ENCODE data around the gene KCTD21.

The KCTD21 gene

GRCh38 chr11:78218707-78219492 lies 30.5 kb upstream of the KCTD21 start:
- H3K36me3 ChIP-seq (ENCODE audit: low read length) = no peaks in the 10 kb centered on the region

GRCh38 chr11:78217650-78218541 lies 29.5 kb upstream of the KCTD21 start:
- Histone ChIP-seq H3K4me3 (ENCODE audit: insufficient read depth, low read length, poor library complexity, severe bottlenecking) (no peak overlapping the region), H3K27me3 (ENCODE audit: low read length) (no peaks in the 10 kb centered on the region), H3K9me3 (ENCODE audit: insufficient read depth, low read length) (no peaks in the 10 kb centered on the region), H3K9ac (ENCODE audit: low read length) (no peak overlapping the region), H3K4me2 (ENCODE audit: low read depth, low read length, poor library complexity, severe bottlenecking) (no peak overlapping the region), H2AFZ (ENCODE audit: low read depth, low read length, severe bottlenecking) (no peak overlapping the region), H3K27ac (ENCODE audit: low read depth, low read length) (no peak overlapping the region), H3K36me3 (ENCODE audit: low read length) (no peaks in the 10 kb centered on the region), H3F3A (ENCODE audit: insufficient read depth) (no peaks in the 10 kb centered on the region), H4K20me1 (ENCODE audit: low read depth, low read length) (no peaks in the 10 kb centered on the region), H3K79me2 (ENCODE audit: insufficient read depth, low read length) (no peaks in the 10 kb centered on the region), H3K9me2 (replicated peaks; ENCODE audit: insufficient read depth, low read length) (no peaks in the 10 kb centered on the region)
- TF ChIP-seq CTCF (IDR thresholded peaks at IDR 0.05; ENCODE audit: insufficient read depth, low read length, poor library complexity, severe bottlenecking) (no peak), EZH2phosphoT487 (conservative IDR thresholded peaks at IDR 0.05; ENCODE audit: low read length) (no peak)

More at GRCh38 chr11:78218707-78219492, 30.5 kb upstream of the KCTD21 start:
- Histone ChIP-seq H3K9me3 (ENCODE audit: insufficient read depth, low read length) (no peaks in the 10 kb centered on the region), H3K79me2 (ENCODE audit: insufficient read depth, low read length) (no peaks in the 10 kb centered on the region), H3K9ac (ENCODE audit: low read length) (no peak overlapping the region), H3K4me3 (ENCODE audit: insufficient read depth, low read length, poor library complexity, severe bottlenecking) (no peak overlapping the region), H3K27ac (ENCODE audit: low read depth, low read length) (no peak overlapping the region), H2AFZ (ENCODE audit: low read depth, low read length, severe bottlenecking) (no peak overlapping the region), H4K20me1 (ENCODE audit: low read depth, low read length) (no peaks in the 10 kb centered on the region), H3F3A (ENCODE audit: insufficient read depth) (no peaks in the 10 kb centered on the region), H3K27me3 (ENCODE audit: low read length) (no peaks in the 10 kb centered on the region), H3K4me2 (ENCODE audit: low read depth, low read length, poor library complexity, severe bottlenecking) (no peak overlapping the region), H3K9me2 (replicated peaks; ENCODE audit: insufficient read depth, low read length) (no peaks in the 10 kb centered on the region)
- no peak for TF ChIP-seq CTCF (IDR thresholded peaks at IDR 0.05; ENCODE audit: insufficient read depth, low read length, poor library complexity, severe bottlenecking)
- no peak for TF ChIP-seq EZH2phosphoT487 (conservative IDR thresholded peaks at IDR 0.05; ENCODE audit: low read length)

- Histone ChIP-seq H3K27me3 (ENCODE audit: low read length) (no peaks in the 10 kb centered on the region), H3K9ac (ENCODE audit: low read length) (no peak overlapping the region), H3K36me3 (ENCODE audit: low read length) (no peaks in the 10 kb centered on the region), H3F3A (ENCODE audit: insufficient read depth) (no peaks in the 10 kb centered on the region), H2AFZ (ENCODE audit: low read depth, low read length, severe bottlenecking) (no peak overlapping the region), H3K79me2 (ENCODE audit: insufficient read depth, low read length) (no peaks in the 10 kb centered on the region), H3K4me3 (ENCODE audit: insufficient read depth, low read length, poor library complexity, severe bottlenecking) (no peak overlapping the region), H4K20me1 (ENCODE audit: low read depth, low read length) (no peaks in the 10 kb centered on the region), H3K4me2 (ENCODE audit: low read depth, low read length, poor library complexity, severe bottlenecking) (no peak overlapping the region), H3K9me2 (replicated peaks; ENCODE audit: insufficient read depth, low read length) (no peaks in the 10 kb centered on the region), H3K9me3 (ENCODE audit: insufficient read depth, low read length) (no peaks in the 10 kb centered on the region), H3K27ac (ENCODE audit: low read depth, low read length) (no peak overlapping the region)
- TF ChIP-seq EZH2phosphoT487 (conservative IDR thresholded peaks at IDR 0.05; ENCODE audit: low read length) = no peak
Measured at GRCh38 chr11:78216571-78217287, 28.3 kb upstream of the KCTD21 start.
